Esophagus muscularis mucosa (tissue), 4 donors: ENCODE measurements around the gene KCNE2. TPM values are rescaled to one million over a fixed set of nuclear protein-coding genes. Genes with fewer than 3 reads are reported as not detected.

Source experiments
- DNase-seq: peaks from one replicate; pipeline ENCODE4 v3.0.0-alpha.2; 2017; ENCODE audit errors: extremely low spot score
- H3K27ac ChIP-seq, 4 donors: fragments of 200-600 bp; sonication (generic); replicated peaks in 1 of 4; 1 replicate in 3 of 4; 2 replicates in 1 of 4; pipeline ENCODE4 v1.5.1; 2016 to 2019; ENCODE audit warnings: mild to moderate bottlenecking in 1 of 4
- H3K27me3 ChIP-seq, 4 donors: fragments of 200-600 bp; sonication (generic); one replicate each; pipeline versions ENCODE4 v1.5.1 to v1.6.0; 2016 to 2019
- H3K36me3 ChIP-seq, 4 donors: fragments of 200-600 bp; sonication (generic); one replicate each; pipeline ENCODE4 v1.5.1; 2016 to 2019
- H3K4me1 ChIP-seq, 4 donors: fragments of 200-600 bp; sonication (generic); one replicate each; pipeline ENCODE4 v1.5.1; 2016 to 2019
- H3K4me3 ChIP-seq, 4 donors: fragments of 200-600 bp; sonication (generic); 1 replicate in 2 of 4; 2 replicates in 2 of 4; pipeline ENCODE4 v1.5.1; 2016 to 2019; ENCODE audit warnings: mild to moderate bottlenecking in 4 of 4, moderate library complexity in 1 of 4
- H3K9me3 ChIP-seq, 4 donors: fragments of 200-600 bp; sonication (generic); 1 replicate in 3 of 4; 2 replicates in 1 of 4; pipeline ENCODE4 v1.5.1; 2016 to 2019
- CTCF ChIP-seq, 3 experiments: fragments of 200-600 bp in 2 of 3; fragments of 450-650 bp in 1 of 3; sonication (generic) in 2 of 3; IDR thresholded peaks; one replicate each; pipeline ENCODE4 v1.5.1; 2017 to 2019; ENCODE audit warnings: antibody characterized with exemption in 3 of 3, mild to moderate bottlenecking in 2 of 3, moderate library complexity in 1 of 3
- EP300 ChIP-seq: sonication (generic); formaldehyde crosslinking; IDR thresholded peaks from one replicate; pipeline ENCODE4 v1.6.1; 2017; ENCODE audit warnings: antibody characterized with exemption
- POLR2A ChIP-seq: fragments of 450-650 bp; IDR thresholded peaks from one replicate; pipeline ENCODE4 v1.6.1; 2017; ENCODE audit warnings: antibody characterized with exemption, moderate library complexity, mild to moderate bottlenecking, low read depth
- POLR2AphosphoS5 ChIP-seq, 2 donors: sonication (generic); formaldehyde crosslinking; IDR thresholded peaks; one replicate each; pipeline ENCODE4 v1.6.1; 2017; ENCODE audit warnings: antibody characterized with exemption in 2 of 2
- WGBS: methylation state at CpG from one replicate; pipeline ENCODE4 v1.1.5; 2018; 5-methylcytosine and 5-hydroxymethylcytosine counted together
- intact Hi-C: fragments of 100-400 bp; cut with DNase I; formaldehyde crosslinking; loops from one replicate; pipeline ENCODE4 v1.15.1; 2023
- total RNA-seq, 4 donors: library from RNA; depleted of rRNA; stranded (reverse); fragments of >200 nt; gene quantifications; one replicate each; pipeline versions ENCODE4 v1.1.0 to v1.2.1, GENCODE V29; 2016

KCNE2 gene
- total RNA-seq: under 1 TPM in 1 of 4 donors, not detected in 3; 0.40 TPM

GRCh38 chr21:34363733-34364132 is at the start of gene KCNE2:
KCNE2 (plus strand) TSS chr21:34364006; CDS start chr21:34370479, 6,473 bp downstream.
- Histone ChIP-seq H3K27me3 (no peaks in the 10 kb centered on the region), H3K9me3 (no peaks in the 10 kb centered on the region), H3K4me3 (no peak within 1 kb of the TSS), H3K4me1 (peaks cover 0 to 10% (median 2%) of the 10 kb centered on the region in 4 donors), H3K36me3 (no peaks in the 10 kb centered on the region), H3K27ac (no peak within 1 kb of the TSS)
- intact Hi-C loops: no loop called here
- WGBS: 100% methylated on average over 2 of the region's 3 CpGs
- TF ChIP-seq POLR2AphosphoS5 (IDR thresholded peaks at IDR 0.05) (no peak), POLR2A (no peak), CTCF (IDR thresholded peaks at IDR 0.05) (no peak), EP300 (no peak)
- DNase-seq: no peak

GRCh38 chr21:34319585-34319984 is 44.2 kb upstream of the KCNE2 start:
- TF ChIP-seq POLR2AphosphoS5 (IDR thresholded peaks at IDR 0.05): no peak
- no peak for TF ChIP-seq POLR2A
- TF ChIP-seq CTCF (IDR thresholded peaks at IDR 0.05): no peak
- TF ChIP-seq EP300: no peak
- Histone ChIP-seq H3K27me3 (no peaks in the 10 kb centered on the region), H3K9me3 (no peaks in the 10 kb centered on the region), H3K4me1 (no peaks in the 10 kb centered on the region), H3K27ac (no peak overlapping the region), H3K4me3 (no peak overlapping the region), H3K36me3 (no peaks in the 10 kb centered on the region)
- WGBS: 88% methylated on average over 3 of the region's 3 CpGs
- DNase-seq: no peak
- intact Hi-C loops: no loop called here

- TF ChIP-seq POLR2A (no peak), CTCF (IDR thresholded peaks at IDR 0.05) (no peak), POLR2AphosphoS5 (IDR thresholded peaks at IDR 0.05) (no peak), EP300 (no peak)
- Histone ChIP-seq H3K9me3 (no peaks in the 10 kb centered on the region), H3K4me1 (no peaks in the 10 kb centered on the region), H3K27me3 (no peaks in the 10 kb centered on the region), H3K27ac (no peak overlapping the region), H3K36me3 (no peaks in the 10 kb centered on the region), H3K4me3 (no peak overlapping the region)
- 93% methylated on average over 4 of the region's 4 CpGs for WGBS
- no peak for DNase-seq
- intact Hi-C loops: no loop called here
Observed at GRCh38 chr21:34320011-34320410, 43.8 kb upstream of the KCNE2 start.

GRCh38 chr21:34330055-34330454 is 33.8 kb upstream of the KCNE2 start:
- intact Hi-C loops: no loop called here
- H3K9me3 ChIP-seq: no peaks in the 10 kb centered on the region
- H3K27ac ChIP-seq: no peak overlapping the region
- no peaks in the 10 kb centered on the region for H3K27me3 ChIP-seq
- no peak for DNase-seq
- 95% methylated on average over 8 of the region's 8 CpGs for WGBS
- no peaks in the 10 kb centered on the region for H3K4me1 ChIP-seq
- TF ChIP-seq POLR2A (no peak), EP300 (no peak), CTCF (IDR thresholded peaks at IDR 0.05) (no peak), POLR2AphosphoS5 (IDR thresholded peaks at IDR 0.05) (no peak)
- H3K4me3 ChIP-seq: no peak overlapping the region
- H3K36me3 ChIP-seq: no peaks in the 10 kb centered on the region

- TF ChIP-seq EP300 (no peak), POLR2AphosphoS5 (IDR thresholded peaks at IDR 0.05) (no peak), POLR2A (no peak), CTCF (IDR thresholded peaks at IDR 0.05) (no peak)
- Histone ChIP-seq H3K36me3 (no peaks in the 10 kb centered on the region), H3K9me3 (no peaks in the 10 kb centered on the region), H3K4me1 (peaks cover 4 to 9% (median 7%) of the 10 kb centered on the region in 4 donors), H3K4me3 (no peak overlapping the region), H3K27ac (no peak overlapping the region), H3K27me3 (no peaks in the 10 kb centered on the region)
- no peak for DNase-seq
- intact Hi-C loops: no loop called here
- WGBS: 85% methylated on average over 5 of the region's 5 CpGs
Observed at GRCh38 chr21:34331726-34332125, 32.1 kb upstream of the KCNE2 start.
